H1 (cell line): ENCODE results near the gene PLAA. TPM values are rescaled to one million over a fixed set of nuclear protein-coding genes. Genes with fewer than 3 reads are reported as not detected.

ENCODE experiments used
- ATF2 ChIP-seq: IDR thresholded peaks from 2 replicates; pipeline ENCODE4 v1.6.1; 2012; ENCODE audit warnings: low read length, inconsistent platforms
- CEBPB ChIP-seq: IDR thresholded peaks from 2 replicates; pipeline ENCODE4 v1.6.1; 2012; ENCODE audit warnings: low read depth, low read length
- CREB1 ChIP-seq: IDR thresholded peaks from 2 replicates; pipeline ENCODE4 v1.6.1; 2012; ENCODE audit warnings: inconsistent platforms
- CTBP2 ChIP-seq: IDR thresholded peaks from 2 replicates; pipeline ENCODE4 v1.7.0; 2011; ENCODE audit warnings: borderline replicate concordance, mild to moderate bottlenecking, moderate library complexity, mixed read lengths, low read length; ENCODE audit not compliant: insufficient read depth, insufficient read length
- E2F6 ChIP-seq: IDR thresholded peaks from 2 replicates; pipeline ENCODE4 v1.6.1; 2012; ENCODE audit warnings: inconsistent platforms
- JUN ChIP-seq: IDR thresholded peaks from 2 replicates; pipeline ENCODE4 v1.6.1; 2011; ENCODE audit warnings: low read depth, mild to moderate bottlenecking, improper control_type of control experiment, low read length
- JUND ChIP-seq: IDR thresholded peaks from 2 replicates; pipeline ENCODE4 v1.6.1; 2011; ENCODE audit warnings: mild to moderate bottlenecking, improper control_type of control experiment, low read length
- KDM4A ChIP-seq: IDR thresholded peaks from one replicate; pipeline ENCODE4 v1.7.1; 2012; ENCODE audit warnings: low read depth, mild to moderate bottlenecking, moderate library complexity, low read length, inconsistent platforms; ENCODE audit not compliant: severe bottlenecking
- PHF8 ChIP-seq: fragments of 200-600 bp; sonication (generic); conservative IDR thresholded peaks from 2 replicates; pipeline ENCODE4 v1.7.1; 2012; ENCODE audit warnings: low read depth, mild to moderate bottlenecking, inconsistent platforms, low read length, moderate library complexity
- POLR2A ChIP-seq, 2 experiments: IDR thresholded peaks; 1 replicate in 1 of 2; 2 replicates in 1 of 2; pipeline ENCODE4 v1.6.1; 2011; ENCODE audit warnings: low read depth in 2 of 2, low read length in 2 of 2, mild to moderate bottlenecking in 2 of 2; ENCODE audit errors: control extremely low read depth in 1 of 2
- RAD21 ChIP-seq, 2 experiments: IDR thresholded peaks in 1 of 2; conservative IDR thresholded peaks in 1 of 2; 2 replicates each; pipeline ENCODE4 v1.6.1; 2011; ENCODE audit warnings: low read depth in 2 of 2, low read length in 2 of 2, improper control_type of control experiment in 1 of 2, inconsistent platforms in 1 of 2, mild to moderate bottlenecking in 1 of 2, moderate library complexity in 1 of 2
- SIRT6 ChIP-seq: IDR thresholded peaks from one replicate; pipeline ENCODE4 v1.7.1; 2012; ENCODE audit warnings: low read length, inconsistent platforms
- SP2 ChIP-seq: IDR thresholded peaks from 2 replicates; pipeline ENCODE4 v1.6.1; 2012; ENCODE audit warnings: mild to moderate bottlenecking, low read length, inconsistent platforms
- SUZ12 ChIP-seq: fragments of 200-600 bp; sonication (generic); IDR thresholded peaks from 2 replicates; pipeline ENCODE4 v1.6.1; 2012; ENCODE audit warnings: mild to moderate bottlenecking, inconsistent platforms, low read length, moderate library complexity, mixed read lengths
- TAF1 ChIP-seq: IDR thresholded peaks from 2 replicates; pipeline ENCODE4 v1.6.1; 2011; ENCODE audit warnings: mild to moderate bottlenecking, low read depth, low read length
- TEAD4 ChIP-seq: IDR thresholded peaks from 2 replicates; pipeline ENCODE4 v1.6.1; 2012; ENCODE audit warnings: low read depth, low read length, inconsistent platforms, mixed read lengths
- polyA plus RNA-seq, 7 experiments: library from polyadenylated mRNA; depleted of rRNA in 3 of 7; stranded (reverse) in 5 of 7; unstranded in 2 of 7; fragments of >200 nt in 5 of 7; fragments of 200-250 nt in 2 of 7; gene quantifications; 1 replicate in 5 of 7; 2 replicates in 1 of 7; 4 replicates in 1 of 7; pipeline versions ENCODE4 v1.2.1 to v1.2.3, GENCODE V29; 2011 to 2013; ENCODE audit warnings: missing spikeins in 2 of 7, mixed read lengths in 2 of 7
- total RNA-seq: library from RNA; stranded (reverse); fragmentation: NEBNext Ultra II Directional; extraction: Animal tissue kit (Norgen Biotek cat#: 25700); gene quantifications from 2 replicates; pipeline ENCODE4 v1.2.1, GENCODE V29; 2021
- TF ChIP-seq, protein P1 (sequence below), 3 experiments: IDR thresholded peaks; 1 replicate in 2 of 3; 2 replicates in 1 of 3; pipeline versions ENCODE4 v1.5.1 to v1.6.1; 2011; ENCODE audit warnings: low read length in 3 of 3, mild to moderate bottlenecking in 3 of 3, inconsistent platforms in 2 of 3, low read depth in 1 of 3, moderate library complexity in 1 of 3; ENCODE audit not compliant: insufficient read depth in 1 of 3; ENCODE audit errors: control extremely low read depth in 1 of 3
- TF ChIP-seq, protein P2 (sequence below): IDR thresholded peaks from 2 replicates; pipeline ENCODE4 v1.6.1; 2011; ENCODE audit warnings: low read depth, mild to moderate bottlenecking, low read length; ENCODE audit not compliant: insufficient read depth

Gene PLAA
- total and polyA plus RNA-seq, 2 of the 8 experiments (the other 6 are each of a cell fraction or from before 2014, with no cell fraction given), result 19.2 to 64.2 TPM

- TF ChIP-seq CTBP2, result no peak
- no peak for TF ChIP-seq SUZ12
- TF ChIP-seq JUND, result no peak
- peak; percentile 97 for TF ChIP-seq TAF1
- TF ChIP-seq, protein P1, sequence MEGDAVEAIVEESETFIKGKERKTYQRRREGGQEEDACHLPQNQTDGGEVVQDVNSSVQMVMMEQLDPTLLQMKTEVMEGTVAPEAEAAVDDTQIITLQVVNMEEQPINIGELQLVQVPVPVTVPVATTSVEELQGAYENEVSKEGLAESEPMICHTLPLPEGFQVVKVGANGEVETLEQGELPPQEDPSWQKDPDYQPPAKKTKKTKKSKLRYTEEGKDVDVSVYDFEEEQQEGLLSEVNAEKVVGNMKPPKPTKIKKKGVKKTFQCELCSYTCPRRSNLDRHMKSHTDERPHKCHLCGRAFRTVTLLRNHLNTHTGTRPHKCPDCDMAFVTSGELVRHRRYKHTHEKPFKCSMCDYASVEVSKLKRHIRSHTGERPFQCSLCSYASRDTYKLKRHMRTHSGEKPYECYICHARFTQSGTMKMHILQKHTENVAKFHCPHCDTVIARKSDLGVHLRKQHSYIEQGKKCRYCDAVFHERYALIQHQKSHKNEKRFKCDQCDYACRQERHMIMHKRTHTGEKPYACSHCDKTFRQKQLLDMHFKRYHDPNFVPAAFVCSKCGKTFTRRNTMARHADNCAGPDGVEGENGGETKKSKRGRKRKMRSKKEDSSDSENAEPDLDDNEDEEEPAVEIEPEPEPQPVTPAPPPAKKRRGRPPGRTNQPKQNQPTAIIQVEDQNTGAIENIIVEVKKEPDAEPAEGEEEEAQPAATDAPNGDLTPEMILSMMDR (IDR thresholded peaks at IDR 0.05; ENCODE audit: control extremely low read depth in 1 of 3, insufficient read depth in 1 of 3, low read depth in 1 of 3, low read length in 3 of 3), result peak; percentile 24 to 62 (median 59); a peak in 3 of 4 replicates
- TF ChIP-seq SIRT6, result no peak
- TF ChIP-seq PHF8, result peak; percentile 97
- no peak for TF ChIP-seq JUN
- TF ChIP-seq ATF2, result no peak
- 0 out of 2 replicates have a peak, but pooled peaks have one; percentile 40 for TF ChIP-seq E2F6
- TF ChIP-seq KDM4A, result peak; percentile 74
- TF ChIP-seq POLR2A (IDR thresholded peaks at IDR 0.05; ENCODE audit: control extremely low read depth in 1 of 2, low read depth in 2 of 2, low read length in 2 of 2), result peak; percentile 93 to 94
- TF ChIP-seq RAD21 (IDR thresholded peaks at IDR 0.05 in 1 of 2, conservative IDR thresholded peaks at IDR 0.05 in 1 of 2; ENCODE audit: low read depth in 2 of 2, low read length in 2 of 2), result peak; percentile 46 to 53
- TF ChIP-seq CEBPB, result 0 out of 2 replicates have a peak, but pooled peaks have one; percentile 0
- TF ChIP-seq TEAD4, result no peak
- no peak for TF ChIP-seq SP2
- TF ChIP-seq CREB1, result peak; percentile 98
- TF ChIP-seq, protein P2, sequence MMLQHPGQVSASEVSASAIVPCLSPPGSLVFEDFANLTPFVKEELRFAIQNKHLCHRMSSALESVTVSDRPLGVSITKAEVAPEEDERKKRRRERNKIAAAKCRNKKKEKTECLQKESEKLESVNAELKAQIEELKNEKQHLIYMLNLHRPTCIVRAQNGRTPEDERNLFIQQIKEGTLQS, result peak; percentile 69; the same call in 1 of the 2 replicates
Observed at GRCh38 chr9:26892251-26893029, 54.6 kb downstream of the PLAA start, which contains the start of gene CAAP1 (continued).
